GM10248 (cell line): ENCODE results near the gene IFITM1.
"Not testable (repeated sequence)": the region's sequence is repeated elsewhere in the genome, so short reads cannot be mapped to it uniquely, and the experiment has no call there.

Source experiments
- CTCF ChIA-PET: fragments of 300-600 bp; sonication (Branson Sonifier 250); formaldehyde crosslinking; extraction: SDS; loops from one replicate; lab custom pipeline; 2021; ENCODE audit warnings: antibody characterized with exemption; lab: Yijun Ruan, JAX
- POLR2A ChIA-PET: fragments of 350-650 bp; sonication (Branson Sonifier 250); formaldehyde crosslinking; extraction: SDS; loops from one replicate; lab custom pipeline; 2020; ENCODE audit warnings: antibody characterized with exemption; lab: Yijun Ruan, JAX
- DNase-seq: peaks from one replicate; pipeline ENCODE4 v3.0.0; 2012; ENCODE audit errors: extremely low spot score
- TF ChIP-seq, protein P1 (sequence below): IDR thresholded peaks from 2 replicates; pipeline ENCODE4 v1.5.1; 2012; ENCODE audit warnings: mild to moderate bottlenecking, low read depth; ENCODE audit errors: extremely low read depth, missing control alignments, control extremely low read depth

Gene IFITM1

DNA sequence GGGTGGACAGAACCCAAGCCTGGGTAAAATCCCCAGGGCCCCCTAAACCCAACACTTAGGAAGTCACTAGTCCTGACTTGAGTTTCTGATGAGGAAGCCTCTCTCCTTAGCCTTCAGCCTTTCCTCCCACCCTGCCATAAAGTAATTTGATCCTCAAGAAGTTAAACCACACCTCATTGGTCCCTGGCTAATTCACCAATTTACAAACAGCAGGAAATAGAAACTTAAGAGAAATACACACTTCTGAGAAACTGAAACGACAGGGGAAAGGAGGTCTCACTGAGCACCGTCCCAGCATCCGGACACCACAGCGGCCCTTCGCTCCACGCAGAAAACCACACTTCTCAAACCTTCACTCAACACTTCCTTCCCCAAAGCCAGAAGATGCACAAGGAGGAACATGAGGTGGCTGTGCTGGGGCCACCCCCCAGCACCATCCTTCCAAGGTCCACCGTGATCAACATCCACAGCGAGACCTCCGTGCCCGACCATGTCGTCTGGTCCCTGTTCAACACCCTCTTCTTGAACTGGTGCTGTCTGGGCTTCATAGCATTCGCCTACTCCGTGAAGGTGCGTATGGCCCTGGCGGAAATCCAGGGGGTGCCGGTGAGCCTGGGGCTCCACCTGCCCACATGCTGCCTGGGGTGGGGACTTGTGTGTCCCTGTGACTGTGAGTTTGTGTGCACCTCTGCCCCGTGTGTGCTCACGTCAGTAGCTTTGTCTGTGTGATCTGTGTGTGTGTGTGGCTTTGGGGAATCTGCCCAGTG lies at the start of gene IFITM1:
Gene IFITM1 (plus strand): TSS at position 254 of the 767 bp plus-strand sequence. CDS start 131 bp downstream, at position 385.
- CTCF ChIA-PET = interaction anchor here (1.7 kb wide), 1 partner anchor 64 kb away, joined by 7 read pairs; no protein-coding TSS in a partner anchor
- POLR2A ChIA-PET = interaction anchor here (0.5 kb wide), 1 partner anchor 274 kb away, joined by 3 read pairs; no protein-coding TSS in a partner anchor
- peak; percentile 83 for DNase-seq
- TF ChIP-seq, protein P1, sequence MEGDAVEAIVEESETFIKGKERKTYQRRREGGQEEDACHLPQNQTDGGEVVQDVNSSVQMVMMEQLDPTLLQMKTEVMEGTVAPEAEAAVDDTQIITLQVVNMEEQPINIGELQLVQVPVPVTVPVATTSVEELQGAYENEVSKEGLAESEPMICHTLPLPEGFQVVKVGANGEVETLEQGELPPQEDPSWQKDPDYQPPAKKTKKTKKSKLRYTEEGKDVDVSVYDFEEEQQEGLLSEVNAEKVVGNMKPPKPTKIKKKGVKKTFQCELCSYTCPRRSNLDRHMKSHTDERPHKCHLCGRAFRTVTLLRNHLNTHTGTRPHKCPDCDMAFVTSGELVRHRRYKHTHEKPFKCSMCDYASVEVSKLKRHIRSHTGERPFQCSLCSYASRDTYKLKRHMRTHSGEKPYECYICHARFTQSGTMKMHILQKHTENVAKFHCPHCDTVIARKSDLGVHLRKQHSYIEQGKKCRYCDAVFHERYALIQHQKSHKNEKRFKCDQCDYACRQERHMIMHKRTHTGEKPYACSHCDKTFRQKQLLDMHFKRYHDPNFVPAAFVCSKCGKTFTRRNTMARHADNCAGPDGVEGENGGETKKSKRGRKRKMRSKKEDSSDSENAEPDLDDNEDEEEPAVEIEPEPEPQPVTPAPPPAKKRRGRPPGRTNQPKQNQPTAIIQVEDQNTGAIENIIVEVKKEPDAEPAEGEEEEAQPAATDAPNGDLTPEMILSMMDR = no peak

DNA sequence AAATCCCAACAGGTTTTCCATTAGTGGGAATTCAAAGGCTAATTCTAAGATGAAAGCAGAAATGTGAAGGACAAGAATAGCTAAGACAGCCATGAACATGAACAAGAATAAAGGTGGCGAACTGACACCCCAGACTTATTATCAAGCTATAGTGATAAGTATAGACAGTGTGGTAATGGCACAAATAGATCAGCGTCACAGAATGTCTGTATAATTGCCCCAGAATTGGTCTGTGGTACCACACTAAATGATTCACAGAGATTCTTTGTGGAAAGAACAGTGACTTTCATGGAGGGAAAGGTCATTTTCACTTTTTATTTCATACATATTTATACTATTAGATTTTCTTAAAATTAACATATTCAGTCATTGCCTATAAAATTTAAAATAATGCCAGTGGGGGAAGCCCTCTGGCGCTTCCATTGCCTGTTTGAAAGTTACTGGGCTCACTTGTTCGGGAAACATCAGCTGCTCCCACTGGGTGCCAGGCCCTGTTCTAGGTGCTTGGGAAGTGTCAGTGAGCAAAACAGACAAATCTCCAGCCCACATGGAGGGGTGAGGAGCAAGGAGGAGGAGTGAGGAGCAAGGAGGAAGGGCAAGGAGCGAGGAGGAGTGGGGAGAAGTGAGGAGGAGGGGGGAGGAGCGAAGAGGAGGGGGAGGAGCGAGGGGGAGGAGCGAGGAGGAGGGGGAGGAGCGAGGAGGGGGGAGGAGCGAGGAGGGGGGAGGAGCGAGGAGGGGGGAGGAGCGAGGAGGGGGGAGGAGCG lies 47.0 kb upstream of the IFITM1 start:
- DNase-seq = no peak
- POLR2A ChIA-PET = no interaction called here
- TF ChIP-seq, protein P1 = no peak
- CTCF ChIA-PET = interaction anchor here (1.4 to 4.0 kb wide), 3 partner anchors 9 to 51 kb away, joined by 4 to 28 read pairs (median 5); no protein-coding TSS in a partner anchor

DNA sequence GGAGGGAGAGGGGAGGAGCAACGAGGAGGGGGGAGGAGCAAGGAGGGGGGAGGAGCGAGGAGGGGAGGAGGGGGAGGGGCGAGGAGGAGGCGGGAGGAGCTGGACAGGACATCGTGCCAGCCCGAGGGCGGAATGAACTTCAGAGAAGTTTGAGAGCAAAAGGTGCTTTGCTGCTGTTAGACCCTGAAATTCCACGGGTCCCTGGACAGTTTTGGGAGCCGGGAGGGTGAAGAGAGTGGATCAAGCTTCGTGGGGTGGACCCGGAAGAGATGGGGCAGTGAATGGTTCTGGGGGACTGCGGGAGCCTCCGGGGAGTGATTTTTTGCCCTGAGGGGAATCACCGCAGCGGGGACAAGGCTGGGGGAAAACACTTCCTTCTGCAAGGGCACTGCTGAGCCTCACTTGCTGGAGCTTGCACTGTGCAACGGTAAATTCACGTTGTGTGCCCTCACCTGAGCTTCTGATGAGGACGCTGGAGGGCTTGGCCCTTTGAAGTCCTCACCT lies 46.3 kb upstream of the IFITM1 start:
- DNase-seq = peak; percentile 72
- ChIA-PET CTCF (interaction anchor here (1.4 to 4.0 kb wide), 3 partner anchors 9 to 50 kb away, joined by 4 to 28 read pairs (median 5); no protein-coding TSS in a partner anchor), POLR2A (no interaction called here)
- TF ChIP-seq, protein P1 = no peak

DNA sequence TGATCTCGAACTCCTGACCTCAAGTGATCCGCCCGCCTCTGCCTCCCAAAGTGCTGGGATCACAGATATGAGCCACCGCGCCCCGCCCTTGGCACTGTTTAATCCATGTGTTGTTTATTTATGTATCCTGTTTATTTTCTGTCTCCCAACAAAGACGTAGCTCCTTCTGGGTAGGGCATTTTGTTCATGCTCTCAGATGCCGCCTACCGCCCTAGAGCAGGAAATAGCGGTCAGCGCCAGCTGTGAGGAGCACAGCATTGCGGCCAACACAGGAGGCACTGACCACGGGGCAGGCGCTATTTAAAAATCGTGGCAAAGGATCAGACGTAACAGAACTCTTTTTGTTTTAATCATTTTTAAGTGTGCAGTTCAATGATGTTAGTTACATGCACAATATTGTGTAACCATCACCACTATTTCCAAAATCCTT lies 45.1 kb upstream of the IFITM1 start:
- POLR2A ChIA-PET, DNase-seq: not testable (repeated sequence)
- TF ChIP-seq, protein P1 = peak; percentile 23
- CTCF ChIA-PET = interaction anchor here (1.0 to 4.0 kb wide), 2 partner anchors 10 to 19 kb away, joined by 3 to 28 read pairs; partner anchors contain the start of gene NLRP6

DNA sequence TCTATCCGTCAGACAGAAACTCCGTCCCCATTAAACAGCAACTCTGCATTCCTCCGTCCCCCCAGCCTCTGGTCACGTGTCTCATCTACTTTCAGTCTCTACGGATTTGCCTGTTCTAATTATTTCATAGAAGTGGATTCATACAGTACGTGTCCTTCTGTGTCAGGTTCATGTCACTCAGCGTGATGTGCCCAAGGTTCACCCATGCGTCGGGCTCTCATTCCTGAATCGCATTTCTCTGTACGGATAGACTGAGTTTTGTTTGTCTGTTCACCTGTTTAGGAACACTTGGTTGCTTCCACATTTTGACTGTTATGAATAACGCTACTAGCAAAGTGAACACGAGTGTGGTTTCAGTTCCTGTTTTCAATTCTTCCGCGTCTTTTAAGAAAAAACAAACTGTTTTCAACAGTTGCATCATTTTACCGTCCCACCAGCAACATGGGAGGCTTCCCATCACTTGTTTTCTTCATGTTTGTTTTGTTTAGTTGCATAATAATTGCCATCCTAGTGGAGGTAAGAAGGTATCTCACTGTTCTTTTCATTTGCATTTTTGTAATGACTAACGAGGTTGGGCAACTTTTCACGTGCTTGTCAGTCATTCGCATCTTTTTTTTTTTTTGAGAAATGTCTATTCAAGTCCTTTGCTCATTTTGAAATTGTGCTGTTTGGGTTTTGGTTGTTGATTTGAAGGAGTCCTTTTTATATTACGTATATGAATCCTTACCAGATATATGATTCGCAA lies 44.5 kb upstream of the IFITM1 start:
- DNase-seq = no peak
- ChIA-PET POLR2A (no interaction called here), CTCF (interaction anchor here (1.0 kb wide), 1 partner anchor 9 kb away, joined by 3 read pairs; the partner anchor contains the start of gene NLRP6)
- TF ChIP-seq, protein P1 = no peak
